Gastrocnemius medialis (tissue), 4 donors: ENCODE data around the gene DPYSL4.

Experiments
- CTCF ChIP-seq, 5 experiments: fragments of 450-650 bp in 3 of 5; fragments of 200-600 bp in 2 of 5; sonication (generic) in 2 of 5; IDR thresholded peaks in 4 of 5; conservative IDR thresholded peaks in 1 of 5; 1 replicate in 4 of 5; 2 replicates in 1 of 5; pipeline ENCODE4 v1.5.1; 2016 to 2019; ENCODE audit warnings: antibody characterized with exemption in 5 of 5, mild to moderate bottlenecking in 3 of 5, moderate library complexity in 3 of 5
- POLR2A ChIP-seq, 2 donors: fragments of 450-650 bp; IDR thresholded peaks; one replicate each; pipeline ENCODE4 v1.6.1; 2017; ENCODE audit warnings: antibody characterized with exemption in 2 of 2, mild to moderate bottlenecking in 2 of 2, moderate library complexity in 2 of 2

- peak; percentile 49 to 91 (median 83) for TF ChIP-seq CTCF (IDR thresholded peaks at IDR 0.05 in 4 of 5, conservative IDR thresholded peaks at IDR 0.05 in 1 of 5)
- no peak for TF ChIP-seq POLR2A (IDR thresholded peaks at IDR 0.05)
These were observed 44.2 kb upstream of the DPYSL4 start for GRCh38 chr10:132142396-132143161.
